ENCODE measurements around the gene WNK3. TPM values are rescaled to one million over a fixed set of nuclear protein-coding genes. Genes with fewer than 3 reads are reported as not detected.
"Not testable (repeated sequence)": the region's sequence is repeated elsewhere in the genome, so short reads cannot be mapped to it uniquely, and the experiment has no call there.

Gene WNK3
- total and polyA plus RNA-seq, 4 donors: 1.7 to 11.9 (median 7.5) TPM

DNA sequence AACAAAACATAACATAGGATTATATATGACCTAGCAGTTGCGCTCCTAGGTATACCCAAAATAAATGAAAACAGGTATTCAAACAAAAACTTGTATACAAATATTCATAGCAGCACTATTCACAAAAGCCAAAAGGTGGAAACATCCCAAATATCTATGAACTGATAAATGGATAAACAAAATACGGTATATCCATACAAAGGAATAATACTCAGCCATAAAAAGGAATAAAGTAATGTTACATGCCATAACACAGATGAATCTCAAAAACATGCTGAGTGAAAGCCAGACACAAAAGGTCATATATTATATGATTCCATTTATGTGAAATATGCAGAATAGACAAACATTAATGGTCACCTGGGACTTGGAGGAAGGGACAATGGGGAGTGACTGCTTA, 5.2 kb downstream of the WNK3 start:
- peaks cover 0 to 6% (median 3%) of the 10 kb centered on the region in 4 donors for H3K4me1 ChIP-seq (ENCODE audit: control insufficient read depth in 4 of 4, insufficient read depth in 4 of 4, low read length in 3 of 4)
- 96% methylated on average over 2 of the region's 2 CpGs for WGBS
- H3K27me3 ChIP-seq (ENCODE audit: control insufficient read depth in 4 of 4, insufficient read depth in 4 of 4, low read length in 3 of 4): no peaks in the 10 kb centered on the region
- no peak overlapping the region for H3K9ac ChIP-seq (ENCODE audit: low read depth in 1 of 2, low read length in 2 of 2)
- TF ChIP-seq JUND (IDR thresholded peaks at IDR 0.05) (no peak), HNF4G (IDR thresholded peaks at IDR 0.05) (no peak), HNF4A (conservative IDR thresholded peaks at IDR 0.05) (no peak), GABPA (IDR thresholded peaks at IDR 0.05 in 1 of 2, conservative IDR thresholded peaks at IDR 0.05 in 1 of 2) (no peak), RAD21 (IDR thresholded peaks at IDR 0.05) (no peak), FOXA1 (IDR thresholded peaks at IDR 0.05) (no peak), FOXA2 (IDR thresholded peaks at IDR 0.05) (no peak), EGR1 (IDR thresholded peaks at IDR 0.05; ENCODE audit: low read depth in 2 of 2) (no peak), TAF1 (conservative IDR thresholded peaks at IDR 0.05) (no peak), RXRA (IDR thresholded peaks at IDR 0.05) (no peak), YY1 (IDR thresholded peaks at IDR 0.05) (no peak), SP1 (IDR thresholded peaks at IDR 0.05) (no peak), NR2F2 (IDR thresholded peaks at IDR 0.05) (no peak)
- TF ChIP-seq, protein P1, sequence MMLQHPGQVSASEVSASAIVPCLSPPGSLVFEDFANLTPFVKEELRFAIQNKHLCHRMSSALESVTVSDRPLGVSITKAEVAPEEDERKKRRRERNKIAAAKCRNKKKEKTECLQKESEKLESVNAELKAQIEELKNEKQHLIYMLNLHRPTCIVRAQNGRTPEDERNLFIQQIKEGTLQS (IDR thresholded peaks at IDR 0.05): no peak
- TF ChIP-seq, protein P2, sequence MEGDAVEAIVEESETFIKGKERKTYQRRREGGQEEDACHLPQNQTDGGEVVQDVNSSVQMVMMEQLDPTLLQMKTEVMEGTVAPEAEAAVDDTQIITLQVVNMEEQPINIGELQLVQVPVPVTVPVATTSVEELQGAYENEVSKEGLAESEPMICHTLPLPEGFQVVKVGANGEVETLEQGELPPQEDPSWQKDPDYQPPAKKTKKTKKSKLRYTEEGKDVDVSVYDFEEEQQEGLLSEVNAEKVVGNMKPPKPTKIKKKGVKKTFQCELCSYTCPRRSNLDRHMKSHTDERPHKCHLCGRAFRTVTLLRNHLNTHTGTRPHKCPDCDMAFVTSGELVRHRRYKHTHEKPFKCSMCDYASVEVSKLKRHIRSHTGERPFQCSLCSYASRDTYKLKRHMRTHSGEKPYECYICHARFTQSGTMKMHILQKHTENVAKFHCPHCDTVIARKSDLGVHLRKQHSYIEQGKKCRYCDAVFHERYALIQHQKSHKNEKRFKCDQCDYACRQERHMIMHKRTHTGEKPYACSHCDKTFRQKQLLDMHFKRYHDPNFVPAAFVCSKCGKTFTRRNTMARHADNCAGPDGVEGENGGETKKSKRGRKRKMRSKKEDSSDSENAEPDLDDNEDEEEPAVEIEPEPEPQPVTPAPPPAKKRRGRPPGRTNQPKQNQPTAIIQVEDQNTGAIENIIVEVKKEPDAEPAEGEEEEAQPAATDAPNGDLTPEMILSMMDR (IDR thresholded peaks at IDR 0.05; ENCODE audit: low read depth, low read length, missing input control): no peak
- TF ChIP-seq, protein P3, sequence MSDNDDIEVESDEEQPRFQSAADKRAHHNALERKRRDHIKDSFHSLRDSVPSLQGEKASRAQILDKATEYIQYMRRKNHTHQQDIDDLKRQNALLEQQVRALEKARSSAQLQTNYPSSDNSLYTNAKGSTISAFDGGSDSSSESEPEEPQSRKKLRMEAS (IDR thresholded peaks at IDR 0.05): no peak
- TF ChIP-seq, protein P4, sequence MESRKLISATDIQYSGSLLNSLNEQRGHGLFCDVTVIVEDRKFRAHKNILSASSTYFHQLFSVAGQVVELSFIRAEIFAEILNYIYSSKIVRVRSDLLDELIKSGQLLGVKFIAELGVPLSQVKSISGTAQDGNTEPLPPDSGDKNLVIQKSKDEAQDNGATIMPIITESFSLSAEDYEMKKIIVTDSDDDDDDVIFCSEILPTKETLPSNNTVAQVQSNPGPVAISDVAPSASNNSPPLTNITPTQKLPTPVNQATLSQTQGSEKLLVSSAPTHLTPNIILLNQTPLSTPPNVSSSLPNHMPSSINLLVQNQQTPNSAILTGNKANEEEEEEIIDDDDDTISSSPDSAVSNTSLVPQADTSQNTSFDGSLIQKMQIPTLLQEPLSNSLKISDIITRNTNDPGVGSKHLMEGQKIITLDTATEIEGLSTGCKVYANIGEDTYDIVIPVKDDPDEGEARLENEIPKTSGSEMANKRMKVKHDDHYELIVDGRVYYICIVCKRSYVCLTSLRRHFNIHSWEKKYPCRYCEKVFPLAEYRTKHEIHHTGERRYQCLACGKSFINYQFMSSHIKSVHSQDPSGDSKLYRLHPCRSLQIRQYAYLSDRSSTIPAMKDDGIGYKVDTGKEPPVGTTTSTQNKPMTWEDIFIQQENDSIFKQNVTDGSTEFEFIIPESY (IDR thresholded peaks at IDR 0.05): no peak
- TF ChIP-seq, protein P5, sequence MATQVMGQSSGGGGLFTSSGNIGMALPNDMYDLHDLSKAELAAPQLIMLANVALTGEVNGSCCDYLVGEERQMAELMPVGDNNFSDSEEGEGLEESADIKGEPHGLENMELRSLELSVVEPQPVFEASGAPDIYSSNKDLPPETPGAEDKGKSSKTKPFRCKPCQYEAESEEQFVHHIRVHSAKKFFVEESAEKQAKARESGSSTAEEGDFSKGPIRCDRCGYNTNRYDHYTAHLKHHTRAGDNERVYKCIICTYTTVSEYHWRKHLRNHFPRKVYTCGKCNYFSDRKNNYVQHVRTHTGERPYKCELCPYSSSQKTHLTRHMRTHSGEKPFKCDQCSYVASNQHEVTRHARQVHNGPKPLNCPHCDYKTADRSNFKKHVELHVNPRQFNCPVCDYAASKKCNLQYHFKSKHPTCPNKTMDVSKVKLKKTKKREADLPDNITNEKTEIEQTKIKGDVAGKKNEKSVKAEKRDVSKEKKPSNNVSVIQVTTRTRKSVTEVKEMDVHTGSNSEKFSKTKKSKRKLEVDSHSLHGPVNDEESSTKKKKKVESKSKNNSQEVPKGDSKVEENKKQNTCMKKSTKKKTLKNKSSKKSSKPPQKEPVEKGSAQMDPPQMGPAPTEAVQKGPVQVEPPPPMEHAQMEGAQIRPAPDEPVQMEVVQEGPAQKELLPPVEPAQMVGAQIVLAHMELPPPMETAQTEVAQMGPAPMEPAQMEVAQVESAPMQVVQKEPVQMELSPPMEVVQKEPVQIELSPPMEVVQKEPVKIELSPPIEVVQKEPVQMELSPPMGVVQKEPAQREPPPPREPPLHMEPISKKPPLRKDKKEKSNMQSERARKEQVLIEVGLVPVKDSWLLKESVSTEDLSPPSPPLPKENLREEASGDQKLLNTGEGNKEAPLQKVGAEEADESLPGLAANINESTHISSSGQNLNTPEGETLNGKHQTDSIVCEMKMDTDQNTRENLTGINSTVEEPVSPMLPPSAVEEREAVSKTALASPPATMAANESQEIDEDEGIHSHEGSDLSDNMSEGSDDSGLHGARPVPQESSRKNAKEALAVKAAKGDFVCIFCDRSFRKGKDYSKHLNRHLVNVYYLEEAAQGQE (IDR thresholded peaks at IDR 0.05): no peak
- no peak overlapping the region for H3K4me3 ChIP-seq (ENCODE audit: low read depth in 1 of 3, low read length in 3 of 3)
- no peak overlapping the region for H3K27ac ChIP-seq (ENCODE audit: low read depth in 1 of 2, low read length in 2 of 2)
- no peaks in the 10 kb centered on the region for H3K36me3 ChIP-seq (ENCODE audit: control insufficient read depth in 4 of 4, insufficient read depth in 3 of 4, low read depth in 1 of 4, low read length in 3 of 4)
- H3K9me3 ChIP-seq (ENCODE audit: control insufficient read depth in 4 of 4, low read length in 3 of 4): no peaks in the 10 kb centered on the region
- DNase-seq (ENCODE audit: low spot score): no peak

DNA sequence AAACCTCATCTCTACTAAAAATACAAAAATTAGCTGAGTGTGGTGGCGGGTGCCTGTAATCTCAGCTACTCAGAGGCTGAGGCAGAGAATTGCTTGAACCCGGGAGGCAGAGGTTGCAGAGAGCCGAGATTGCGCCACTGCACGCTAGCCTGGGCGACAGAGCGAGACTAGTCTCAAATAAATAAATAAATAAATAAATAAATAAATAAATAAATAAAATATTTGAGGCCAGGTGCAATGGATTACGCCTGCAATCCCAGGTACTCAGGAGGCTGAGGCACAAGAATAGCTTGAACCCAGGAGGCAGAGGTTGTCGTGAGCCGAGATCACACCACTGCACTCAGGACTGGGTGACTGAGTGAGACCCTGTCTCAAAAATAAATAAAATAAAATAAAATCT, 20.5 kb downstream of the WNK3 start:
- not testable (repeated sequence) for H3K27me3 ChIP-seq (ENCODE audit: control insufficient read depth in 4 of 4, insufficient read depth in 4 of 4, low read length in 3 of 4); H3K36me3 ChIP-seq (ENCODE audit: control insufficient read depth in 4 of 4, insufficient read depth in 3 of 4, low read depth in 1 of 4, low read length in 3 of 4); H3K4me3 ChIP-seq (ENCODE audit: low read depth in 1 of 3, low read length in 3 of 3); H3K4me1 ChIP-seq (ENCODE audit: control insufficient read depth in 4 of 4, insufficient read depth in 4 of 4, low read length in 3 of 4); H3K9me3 ChIP-seq (ENCODE audit: control insufficient read depth in 4 of 4, low read length in 3 of 4); H3K9ac ChIP-seq (ENCODE audit: low read depth in 1 of 2, low read length in 2 of 2); H3K27ac ChIP-seq (ENCODE audit: low read depth in 1 of 2, low read length in 2 of 2); DNase-seq (ENCODE audit: low spot score)
- 98% methylated on average over 10 of the region's 10 CpGs for WGBS
